SK-N-SH (cell line): Measurements from ENCODE around the gene HOXB2. TPM values are rescaled to one million over a fixed set of nuclear protein-coding genes. Genes with fewer than 3 reads are reported as not detected.

ENCODE experiments used
- CTCF ChIA-PET: fragments of 300-600, 350-600 bp; formaldehyde crosslinking; extraction: SDS; loops from one replicate; lab custom pipeline; 2021; lab: Yijun Ruan, JAX
- POLR2A ChIA-PET: fragments of 350-600 bp; sonication (Branson Sonifier 250); formaldehyde crosslinking; extraction: SDS; loops from one replicate; lab custom pipeline; 2020; ENCODE audit warnings: antibody characterized with exemption, inconsistent platforms; lab: Yijun Ruan, JAX
- DNase-seq: peaks from one replicate; pipeline ENCODE4 v3.0.0; 2012
- H2AFZ ChIP-seq: fragments of 200-600 bp; sonication (generic); 2 replicates; pipeline ENCODE4 v1.8.1; 2016; ENCODE audit warnings: antibody characterized with exemption, mild to moderate bottlenecking, low read depth
- H3F3A ChIP-seq: fragments of 200-600 bp; sonication (generic); replicated peaks from 2 replicates; pipeline ENCODE3; 2016; ENCODE audit warnings: antibody characterized with exemption, mild to moderate bottlenecking; ENCODE audit not compliant: insufficient read depth
- H3K27ac ChIP-seq, 2 experiments: fragments of 200-500 bp in 1 of 2; fragments of 200-600 bp in 1 of 2; sonication (Bioruptor generic) in 1 of 2; sonication (generic), shearing (Covaris generic) in 1 of 2; 2 replicates each; pipeline versions ENCODE4 v1.5.1 to v1.6.1; 2014 to 2016; ENCODE audit warnings: low read depth in 2 of 2, inconsistent platforms in 1 of 2, low read length in 1 of 2, mild to moderate bottlenecking in 1 of 2, mixed read lengths in 1 of 2
- H3K27me3 ChIP-seq: fragments of 200-600 bp; sonication (generic), shearing (Covaris generic); 2 replicates; pipeline ENCODE4 v1.6.1; 2016; ENCODE audit warnings: mixed run types; ENCODE audit not compliant: insufficient read depth
- H3K36me3 ChIP-seq, 2 experiments: fragments of 200-500 bp in 1 of 2; fragments of 200-600 bp in 1 of 2; sonication (Bioruptor generic) in 1 of 2; sonication (generic) in 1 of 2; replicated peaks in 1 of 2; 2 replicates each; pipeline versions ENCODE3 to v1.5.1; 2014 to 2016; ENCODE audit warnings: low read length in 1 of 2, mild to moderate bottlenecking in 1 of 2; ENCODE audit not compliant: insufficient read depth in 2 of 2, control insufficient read depth in 1 of 2
- H3K4me1 ChIP-seq, 2 experiments: fragments of 200-500 bp in 1 of 2; fragments of 200-600 bp in 1 of 2; sonication (Bioruptor generic) in 1 of 2; sonication (generic), shearing (Covaris generic) in 1 of 2; 2 replicates each; pipeline versions ENCODE4 v1.5.1 to v1.6.1; 2014 to 2016; ENCODE audit warnings: low read depth in 1 of 2, low read length in 1 of 2, mixed run types in 1 of 2; ENCODE audit not compliant: insufficient read depth in 2 of 2, control insufficient read depth in 1 of 2
- H3K4me2 ChIP-seq: fragments of 200-600 bp; sonication (generic), shearing (Covaris generic); 2 replicates; pipeline ENCODE4 v1.6.1; 2017; ENCODE audit warnings: mixed run types
- H3K4me3 ChIP-seq, 2 experiments: fragments of 200-500 bp in 1 of 2; fragments of 200-600 bp in 1 of 2; sonication (Bioruptor generic) in 1 of 2; sonication (generic), shearing (Covaris generic) in 1 of 2; 2 replicates each; pipeline versions ENCODE4 v1.5.1 to v1.8.1; 2014 to 2016; ENCODE audit warnings: low read depth in 2 of 2, inconsistent platforms in 1 of 2, low read length in 1 of 2, mild to moderate bottlenecking in 1 of 2, mixed read lengths in 1 of 2, moderate library complexity in 1 of 2
- H3K79me2 ChIP-seq: fragments of 200-600 bp; sonication (generic); 2 replicates; pipeline ENCODE4 v1.8.1; 2017; ENCODE audit warnings: mild to moderate bottlenecking; ENCODE audit not compliant: insufficient read depth
- H3K9ac ChIP-seq: fragments of 200-600 bp; sonication (generic); 2 replicates; pipeline ENCODE4 v1.6.1; 2017; ENCODE audit warnings: mixed run types
- H3K9me2 ChIP-seq: fragments of 200-600 bp; sonication (generic); 2 replicates; pipeline ENCODE4 v1.6.1; 2017; ENCODE audit warnings: mixed run types
- H3K9me3 ChIP-seq: fragments of 200-600 bp; sonication (generic); 2 replicates; pipeline ENCODE4 v1.6.1; 2017; ENCODE audit warnings: mixed run types, mild to moderate bottlenecking, moderate library complexity
- H4K20me1 ChIP-seq: fragments of 200-600 bp; sonication (generic); 2 replicates; pipeline ENCODE4 v1.6.1; 2017; ENCODE audit warnings: mild to moderate bottlenecking, mixed run types; ENCODE audit not compliant: insufficient read depth
- CHD2 ChIP-seq: fragments of 150-350 bp; IDR thresholded peaks from 2 replicates; pipeline ENCODE4 v1.6.1; 2018; ENCODE audit warnings: low read length; ENCODE audit not compliant: partially characterized antibody
- EP300 ChIP-seq, 2 experiments: IDR thresholded peaks; 2 replicates each; pipeline versions ENCODE4 v1.4.0 to v1.6.1; 2012; ENCODE audit warnings: borderline replicate concordance in 1 of 2, low read depth in 1 of 2, low read length in 1 of 2
- EZH2phosphoT487 ChIP-seq: fragments of 200-600 bp; sonication (generic); IDR thresholded peaks from 2 replicates; pipeline ENCODE4 v1.6.1; 2017; ENCODE audit warnings: low read depth, mixed run types, mild to moderate bottlenecking, antibody characterized with exemption, moderate library complexity, borderline replicate concordance
- FOXM1 ChIP-seq: IDR thresholded peaks from 2 replicates; pipeline ENCODE4 v1.4.0; 2012; ENCODE audit warnings: low read depth, mild to moderate bottlenecking
- GATA2 ChIP-seq: sonication (generic); formaldehyde crosslinking; IDR thresholded peaks from 2 replicates; pipeline ENCODE4 v1.5.0; 2020; ENCODE audit warnings: mild to moderate bottlenecking, missing genetic modification reagents
- JUND ChIP-seq: IDR thresholded peaks from 2 replicates; pipeline ENCODE4 v1.4.0; 2012
- MEF2A ChIP-seq: IDR thresholded peaks from 2 replicates; pipeline ENCODE4 v1.4.0; 2012; ENCODE audit warnings: low read depth, borderline replicate concordance
- MXI1 ChIP-seq: IDR thresholded peaks from 2 replicates; pipeline ENCODE4 v1.6.1; 2012; ENCODE audit warnings: mild to moderate bottlenecking, low read depth, low read length, improper control_type of control experiment
- NFIC ChIP-seq: IDR thresholded peaks from 2 replicates; pipeline ENCODE4 v1.4.0; 2012; ENCODE audit warnings: borderline replicate concordance
- POLR2AphosphoS5 ChIP-seq: IDR thresholded peaks from 2 replicates; pipeline ENCODE4 v1.6.1; 2012; ENCODE audit warnings: low read depth, low read length
- RAD21 ChIP-seq: IDR thresholded peaks from 2 replicates; pipeline ENCODE4 v1.6.1; 2012; ENCODE audit warnings: mild to moderate bottlenecking, low read length
- RCOR1 ChIP-seq: fragments of 150-350 bp; IDR thresholded peaks from 2 replicates; pipeline ENCODE4 v1.6.1; 2017; ENCODE audit warnings: antibody characterized with exemption, low read length
- RFX5 ChIP-seq: IDR thresholded peaks from 2 replicates; pipeline ENCODE4 v1.6.1; 2012; ENCODE audit warnings: mild to moderate bottlenecking, improper control_type of control experiment, low read length
- SIN3A ChIP-seq: IDR thresholded peaks from 2 replicates; pipeline ENCODE4 v1.6.1; 2012; ENCODE audit warnings: low read depth, mild to moderate bottlenecking, low read length, moderate library complexity, borderline replicate concordance
- SMC3 ChIP-seq: IDR thresholded peaks from 2 replicates; pipeline ENCODE4 v1.6.1; 2012; ENCODE audit warnings: low read depth, low read length, improper control_type of control experiment
- TAF1 ChIP-seq: IDR thresholded peaks from 2 replicates; pipeline ENCODE4 v1.6.1; 2012; ENCODE audit warnings: low read depth, mild to moderate bottlenecking, low read length, moderate library complexity, borderline replicate concordance
- WGBS: methylation state at CpG from one replicate; pipeline ENCODE4 v1.1.6; 2017; ENCODE audit warnings: low lambda C conversion rate; 5-methylcytosine and 5-hydroxymethylcytosine counted together
- polyA plus RNA-seq, 3 experiments: library from polyadenylated mRNA; depleted of rRNA; stranded (reverse); fragments of >200 nt; gene quantifications; 2 replicates each; pipeline ENCODE4 v1.2.3, GENCODE V29; 2012
- TF ChIP-seq, protein P1 (sequence below): IDR thresholded peaks from 2 replicates; pipeline ENCODE4 v1.4.0; 2012; ENCODE audit warnings: low read depth, borderline replicate concordance
- TF ChIP-seq, protein P2 (sequence below): fragments of 150-350 bp; IDR thresholded peaks from 2 replicates; pipeline ENCODE4 v1.6.1; 2016; ENCODE audit warnings: mild to moderate bottlenecking, low read depth, low read length
- TF ChIP-seq, protein P3 (sequence below): fragments of 150-350 bp; IDR thresholded peaks from 2 replicates; pipeline ENCODE4 v1.6.1; 2017; ENCODE audit warnings: antibody characterized with exemption, low read length, low read depth, borderline replicate concordance

The HOXB2 gene
- polyA plus RNA-seq, 1 of the 3 experiments (the other 2 are of a cell fraction): 1.9 TPM

DNA sequence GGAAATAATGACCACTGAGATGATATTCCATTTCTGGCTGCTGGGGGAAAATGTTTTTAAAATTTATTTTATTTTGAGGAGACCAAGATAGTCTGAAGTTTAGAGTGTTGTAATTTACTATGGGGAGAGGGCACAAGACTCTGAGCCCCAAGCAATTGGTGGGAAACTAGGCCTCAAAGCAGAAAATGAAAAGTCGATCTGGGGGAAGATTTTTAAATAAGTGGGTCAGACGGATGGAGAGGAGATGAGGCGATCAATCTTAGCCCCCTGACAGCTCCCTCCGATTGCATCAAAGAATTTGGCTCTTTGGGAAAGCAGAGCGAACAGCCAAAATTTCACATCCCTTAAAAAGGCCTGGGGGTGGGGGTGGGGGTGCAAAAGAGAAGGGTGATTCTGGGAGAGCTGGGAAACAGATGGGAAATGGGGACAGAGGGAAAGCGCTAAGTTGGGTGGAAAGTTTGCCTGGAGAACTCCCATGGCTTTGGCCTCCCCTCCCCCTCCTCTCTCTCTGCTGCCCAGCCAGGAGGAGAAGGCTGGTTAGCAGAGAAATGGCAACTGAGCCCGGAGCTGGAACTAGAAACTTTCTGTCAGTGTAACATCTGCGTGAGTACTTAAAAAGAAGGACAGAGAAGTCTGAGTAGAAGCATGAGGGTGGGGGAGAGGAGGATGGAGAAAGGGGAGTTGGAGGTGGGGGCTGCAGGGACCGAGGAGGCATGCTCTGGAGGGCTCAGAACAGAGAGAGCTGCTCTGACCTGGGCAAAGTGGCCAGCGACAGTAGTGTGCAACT lies 1.4 kb upstream of the HOXB2 start:
- no peak overlapping the region for H3K4me2 ChIP-seq
- H3K9me2 ChIP-seq: no peaks in the 10 kb centered on the region
- no peak overlapping the region for H3K4me3 ChIP-seq
- POLR2A ChIA-PET: no interaction called here
- TF ChIP-seq RFX5 (no peak), POLR2AphosphoS5 (no peak), RAD21 (no peak), EP300 (IDR thresholded peaks at IDR 0.05; ENCODE audit: borderline replicate concordance in 1 of 2, low read depth in 1 of 2, low read length in 1 of 2) (no peak), RCOR1 (no peak), NFIC (no peak), GATA2 (CRISPR knock-in tag) (no peak), FOXM1 (no peak), JUND (no peak), MEF2A (no peak), CHD2 (no peak), MXI1 (no peak), EZH2phosphoT487 (no peak), SIN3A (no peak), TAF1 (no peak), SMC3 (no peak)
- TF ChIP-seq, protein P1, sequence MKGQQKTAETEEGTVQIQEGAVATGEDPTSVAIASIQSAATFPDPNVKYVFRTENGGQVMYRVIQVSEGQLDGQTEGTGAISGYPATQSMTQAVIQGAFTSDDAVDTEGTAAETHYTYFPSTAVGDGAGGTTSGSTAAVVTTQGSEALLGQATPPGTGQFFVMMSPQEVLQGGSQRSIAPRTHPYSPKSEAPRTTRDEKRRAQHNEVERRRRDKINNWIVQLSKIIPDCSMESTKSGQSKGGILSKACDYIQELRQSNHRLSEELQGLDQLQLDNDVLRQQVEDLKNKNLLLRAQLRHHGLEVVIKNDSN: no peak; the same call in 1 of the 2 replicates
- TF ChIP-seq, protein P2, sequence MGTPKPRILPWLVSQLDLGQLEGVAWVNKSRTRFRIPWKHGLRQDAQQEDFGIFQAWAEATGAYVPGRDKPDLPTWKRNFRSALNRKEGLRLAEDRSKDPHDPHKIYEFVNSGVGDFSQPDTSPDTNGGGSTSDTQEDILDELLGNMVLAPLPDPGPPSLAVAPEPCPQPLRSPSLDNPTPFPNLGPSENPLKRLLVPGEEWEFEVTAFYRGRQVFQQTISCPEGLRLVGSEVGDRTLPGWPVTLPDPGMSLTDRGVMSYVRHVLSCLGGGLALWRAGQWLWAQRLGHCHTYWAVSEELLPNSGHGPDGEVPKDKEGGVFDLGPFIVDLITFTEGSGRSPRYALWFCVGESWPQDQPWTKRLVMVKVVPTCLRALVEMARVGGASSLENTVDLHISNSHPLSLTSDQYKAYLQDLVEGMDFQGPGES: no peak
- TF ChIP-seq, protein P3, sequence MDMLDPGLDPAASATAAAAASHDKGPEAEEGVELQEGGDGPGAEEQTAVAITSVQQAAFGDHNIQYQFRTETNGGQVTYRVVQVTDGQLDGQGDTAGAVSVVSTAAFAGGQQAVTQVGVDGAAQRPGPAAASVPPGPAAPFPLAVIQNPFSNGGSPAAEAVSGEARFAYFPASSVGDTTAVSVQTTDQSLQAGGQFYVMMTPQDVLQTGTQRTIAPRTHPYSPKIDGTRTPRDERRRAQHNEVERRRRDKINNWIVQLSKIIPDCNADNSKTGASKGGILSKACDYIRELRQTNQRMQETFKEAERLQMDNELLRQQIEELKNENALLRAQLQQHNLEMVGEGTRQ: no peak
- TF ChIP-seq, all 33 proteins: peak for 0
- CTCF ChIA-PET: interaction anchor here (0.9 kb wide), 1 partner anchor 16 kb away, joined by 3 read pairs; no protein-coding TSS in a partner anchor
- 27% methylated on average over 10 of the region's 10 CpGs for WGBS
- no peaks in the 10 kb centered on the region for H3K79me2 ChIP-seq
- no peak overlapping the region for H3K9ac ChIP-seq
- H3K36me3 ChIP-seq: no peaks in the 10 kb centered on the region
- H3K27ac ChIP-seq: no peak overlapping the region
- no peaks in the 10 kb centered on the region for H3K9me3 ChIP-seq
- no peaks in the 10 kb centered on the region for H3K4me1 ChIP-seq
- peaks cover 4% of the 10 kb centered on the region for H3F3A ChIP-seq
- H2AFZ ChIP-seq: no peak overlapping the region
- H3K27me3 ChIP-seq: peaks cover 96% of the 10 kb centered on the region
- DNase-seq: no peak
- no peaks in the 10 kb centered on the region for H4K20me1 ChIP-seq
